OCI-LY1 (cell line): Measurements from ENCODE around the gene PPHLN1.

Source experiments
- EZH2 ChIP-seq: fragments of 200-600 bp; sonication (generic), shearing (Covaris generic); IDR thresholded peaks from 2 replicates; pipeline ENCODE4 v1.8.0; 2017; ENCODE audit warnings: borderline replicate concordance, mixed run types, mild to moderate bottlenecking, antibody characterized with exemption, low read length, moderate library complexity, mixed read lengths
- TF ChIP-seq, protein P1 (sequence below): fragments of 200-600 bp; sonication (generic), shearing (Covaris generic); IDR thresholded peaks from 2 replicates; pipeline ENCODE4 v1.5.1; 2017; ENCODE audit warnings: mild to moderate bottlenecking, antibody characterized with exemption, low read length, moderate library complexity, mixed read lengths

DNA sequence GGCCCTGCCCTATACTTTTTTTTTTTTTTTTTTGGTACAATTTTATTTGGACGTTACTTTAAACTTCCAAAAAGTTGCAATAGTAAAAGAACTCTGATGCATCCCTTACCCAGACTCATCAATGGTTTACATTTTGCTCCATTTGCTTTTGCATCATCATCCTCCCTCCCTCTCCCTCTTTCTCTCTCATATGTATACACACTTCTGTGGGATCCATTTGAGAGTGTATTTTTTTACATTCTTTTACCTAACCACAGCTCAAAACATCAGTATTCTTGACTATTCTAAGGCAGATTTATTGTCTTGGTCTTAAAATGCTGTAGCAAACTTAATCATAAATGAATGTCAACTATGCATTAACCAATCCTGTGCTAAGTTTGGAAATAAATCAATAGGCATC is 152.0 kb downstream of the PPHLN1 start:
- TF ChIP-seq, protein P1, sequence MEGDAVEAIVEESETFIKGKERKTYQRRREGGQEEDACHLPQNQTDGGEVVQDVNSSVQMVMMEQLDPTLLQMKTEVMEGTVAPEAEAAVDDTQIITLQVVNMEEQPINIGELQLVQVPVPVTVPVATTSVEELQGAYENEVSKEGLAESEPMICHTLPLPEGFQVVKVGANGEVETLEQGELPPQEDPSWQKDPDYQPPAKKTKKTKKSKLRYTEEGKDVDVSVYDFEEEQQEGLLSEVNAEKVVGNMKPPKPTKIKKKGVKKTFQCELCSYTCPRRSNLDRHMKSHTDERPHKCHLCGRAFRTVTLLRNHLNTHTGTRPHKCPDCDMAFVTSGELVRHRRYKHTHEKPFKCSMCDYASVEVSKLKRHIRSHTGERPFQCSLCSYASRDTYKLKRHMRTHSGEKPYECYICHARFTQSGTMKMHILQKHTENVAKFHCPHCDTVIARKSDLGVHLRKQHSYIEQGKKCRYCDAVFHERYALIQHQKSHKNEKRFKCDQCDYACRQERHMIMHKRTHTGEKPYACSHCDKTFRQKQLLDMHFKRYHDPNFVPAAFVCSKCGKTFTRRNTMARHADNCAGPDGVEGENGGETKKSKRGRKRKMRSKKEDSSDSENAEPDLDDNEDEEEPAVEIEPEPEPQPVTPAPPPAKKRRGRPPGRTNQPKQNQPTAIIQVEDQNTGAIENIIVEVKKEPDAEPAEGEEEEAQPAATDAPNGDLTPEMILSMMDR = no peak
- no peak for TF ChIP-seq EZH2
